ENCODE results near the gene FGD5.

GRCh38 chr3:14824646-14825045, 5.9 kb downstream of the FGD5 start:
- no peak for TF ChIP-seq CTCF (IDR thresholded peaks at IDR 0.05)
- no peak for TF ChIP-seq POLR2A (IDR thresholded peaks at IDR 0.05)
- no peak for TF ChIP-seq EP300 (IDR thresholded peaks at IDR 0.05)
- no peak for TF ChIP-seq POLR2AphosphoS5 (IDR thresholded peaks at IDR 0.05)

Measured in stomach (tissue), 4 donors.